GM12865 (cell line): ENCODE data around the gene MDN1.
"Not testable (repeated sequence)": the region's sequence is repeated elsewhere in the genome, so short reads cannot be mapped to it uniquely, and the experiment has no call there.

ENCODE experiments used
- DNase-seq: peaks from one replicate; pipeline ENCODE4 v3.0.0; 2010; ENCODE audit warnings: low read depth
- H3K4me3 ChIP-seq: 2 replicates; pipeline ENCODE4 v1.5.1; 2011; ENCODE audit warnings: mild to moderate bottlenecking, low read depth, low read length, control low read depth
- TF ChIP-seq, protein P1 (sequence below): IDR thresholded peaks from 2 replicates; pipeline ENCODE4 v1.5.1; 2011; ENCODE audit warnings: low read length, control low read depth, low read depth, inconsistent platforms; ENCODE audit not compliant: insufficient read depth; ENCODE audit errors: missing control alignments

Gene MDN1

DNA sequence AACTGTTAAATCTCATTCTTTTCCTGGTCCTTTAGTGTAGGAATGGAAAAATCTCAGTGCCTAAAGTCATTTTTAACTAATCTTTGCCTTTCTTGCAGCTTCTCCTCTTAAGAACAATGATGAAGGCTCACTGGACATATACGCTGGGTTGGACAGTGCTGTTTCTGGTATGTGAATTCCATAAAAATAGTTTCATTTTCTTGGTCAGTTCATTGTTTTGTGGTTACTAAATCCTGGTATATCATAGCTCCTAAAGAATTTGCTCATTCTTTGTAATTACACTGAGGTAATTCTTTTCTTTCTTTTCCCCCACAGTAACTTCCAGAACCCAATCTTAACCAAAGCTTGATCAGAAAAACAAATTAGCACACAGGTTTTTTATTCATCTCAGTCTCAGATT is 33.5 kb upstream of the MDN1 start:
- TF ChIP-seq, protein P1, sequence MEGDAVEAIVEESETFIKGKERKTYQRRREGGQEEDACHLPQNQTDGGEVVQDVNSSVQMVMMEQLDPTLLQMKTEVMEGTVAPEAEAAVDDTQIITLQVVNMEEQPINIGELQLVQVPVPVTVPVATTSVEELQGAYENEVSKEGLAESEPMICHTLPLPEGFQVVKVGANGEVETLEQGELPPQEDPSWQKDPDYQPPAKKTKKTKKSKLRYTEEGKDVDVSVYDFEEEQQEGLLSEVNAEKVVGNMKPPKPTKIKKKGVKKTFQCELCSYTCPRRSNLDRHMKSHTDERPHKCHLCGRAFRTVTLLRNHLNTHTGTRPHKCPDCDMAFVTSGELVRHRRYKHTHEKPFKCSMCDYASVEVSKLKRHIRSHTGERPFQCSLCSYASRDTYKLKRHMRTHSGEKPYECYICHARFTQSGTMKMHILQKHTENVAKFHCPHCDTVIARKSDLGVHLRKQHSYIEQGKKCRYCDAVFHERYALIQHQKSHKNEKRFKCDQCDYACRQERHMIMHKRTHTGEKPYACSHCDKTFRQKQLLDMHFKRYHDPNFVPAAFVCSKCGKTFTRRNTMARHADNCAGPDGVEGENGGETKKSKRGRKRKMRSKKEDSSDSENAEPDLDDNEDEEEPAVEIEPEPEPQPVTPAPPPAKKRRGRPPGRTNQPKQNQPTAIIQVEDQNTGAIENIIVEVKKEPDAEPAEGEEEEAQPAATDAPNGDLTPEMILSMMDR, result no peak
- H3K4me3 ChIP-seq, result no peak overlapping the region
- DNase-seq, result no peak

DNA sequence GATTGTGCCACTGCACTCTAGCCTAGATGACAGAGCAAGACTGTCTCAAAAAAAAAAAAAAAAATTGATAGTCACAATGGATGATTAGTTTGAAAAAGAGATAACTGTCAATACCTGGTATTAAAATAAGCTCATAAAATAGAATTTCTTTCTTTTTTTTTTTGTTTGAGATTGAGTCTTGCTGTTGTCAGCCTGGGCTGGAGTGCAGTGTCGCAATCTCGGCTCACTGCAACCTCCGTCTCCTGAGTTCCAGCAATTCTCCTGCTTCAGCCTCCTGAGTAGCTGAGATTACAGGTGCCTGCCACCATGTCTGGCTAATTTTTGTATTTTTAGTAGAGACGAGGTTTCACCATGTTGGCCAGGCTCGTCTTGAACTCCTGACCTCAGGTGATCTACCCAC is 27.9 kb upstream of the MDN1 start:
- DNase-seq, H3K4me3 ChIP-seq: not testable (repeated sequence)

DNA sequence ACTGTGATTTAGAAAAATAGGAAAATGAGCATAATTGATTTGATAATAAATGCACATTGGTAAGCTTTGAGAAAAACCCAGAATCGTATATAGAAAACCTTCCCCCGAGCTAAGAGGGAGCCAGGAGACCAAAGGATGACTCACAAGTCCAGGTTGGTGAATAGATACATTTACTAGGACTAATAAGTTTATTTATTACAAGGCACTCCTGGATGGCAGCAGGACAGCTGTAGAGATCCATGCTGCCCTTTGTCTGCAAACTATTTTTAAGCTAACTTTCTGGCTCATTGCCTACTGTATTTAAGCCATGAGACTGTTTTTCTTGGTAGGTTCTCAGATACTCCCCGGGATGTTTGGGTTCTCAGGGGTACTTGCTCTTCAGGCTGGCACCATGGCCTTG is 23.5 kb upstream of the MDN1 start:
- no peak for DNase-seq
- H3K4me3 ChIP-seq, result no peak overlapping the region
- TF ChIP-seq, protein P1, result no peak

DNA sequence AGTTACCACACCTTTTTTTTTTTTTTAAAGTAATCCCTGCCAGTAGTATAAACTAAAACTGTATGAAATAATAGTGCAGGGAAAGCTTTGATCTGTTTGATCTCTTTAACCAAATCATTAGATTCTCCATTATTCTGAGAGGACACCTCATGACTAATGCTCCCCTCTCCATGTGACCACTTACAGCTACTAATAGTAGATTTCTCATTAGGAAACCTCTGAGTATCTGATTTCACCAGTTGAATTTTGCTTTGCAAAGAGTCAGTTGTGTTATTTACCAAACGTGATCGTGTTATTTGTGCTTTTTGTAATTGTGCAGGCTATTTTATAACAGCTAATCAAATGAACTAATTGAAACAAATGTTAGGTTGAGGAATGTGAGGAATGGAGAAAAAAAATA is 22.6 kb upstream of the MDN1 start:
- TF ChIP-seq, protein P1, result no peak
- H3K4me3 ChIP-seq, result no peak overlapping the region
- no peak for DNase-seq

DNA sequence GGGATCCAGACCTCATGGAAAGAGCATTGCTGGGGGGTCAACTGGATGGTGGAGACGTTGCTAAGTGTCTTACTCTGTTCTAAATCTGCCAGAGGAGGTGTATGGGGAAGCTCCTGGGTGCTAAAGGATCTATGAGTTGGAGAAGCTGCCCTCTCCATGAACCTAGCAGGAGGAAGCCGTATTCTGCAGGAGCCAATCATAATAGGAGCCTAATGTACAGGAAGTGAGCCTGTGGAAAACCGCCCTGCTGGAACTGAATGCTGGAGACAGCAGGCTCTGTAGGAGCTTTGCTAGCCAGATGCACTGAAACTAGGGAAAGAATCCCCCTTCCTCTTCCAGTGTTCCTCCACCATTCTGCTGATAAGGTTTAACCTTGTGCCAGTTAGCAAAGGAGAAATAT is 20.9 kb upstream of the MDN1 start:
- TF ChIP-seq, protein P1, result no peak
- no peak for DNase-seq
- H3K4me3 ChIP-seq, result no peak overlapping the region

GRCh38 chr6:89836639-89837222 is 17.1 kb upstream of the MDN1 start:
- peak; percentile 43 for DNase-seq
- TF ChIP-seq, protein P1, result no peak
- H3K4me3 ChIP-seq, result no peak overlapping the region

DNA sequence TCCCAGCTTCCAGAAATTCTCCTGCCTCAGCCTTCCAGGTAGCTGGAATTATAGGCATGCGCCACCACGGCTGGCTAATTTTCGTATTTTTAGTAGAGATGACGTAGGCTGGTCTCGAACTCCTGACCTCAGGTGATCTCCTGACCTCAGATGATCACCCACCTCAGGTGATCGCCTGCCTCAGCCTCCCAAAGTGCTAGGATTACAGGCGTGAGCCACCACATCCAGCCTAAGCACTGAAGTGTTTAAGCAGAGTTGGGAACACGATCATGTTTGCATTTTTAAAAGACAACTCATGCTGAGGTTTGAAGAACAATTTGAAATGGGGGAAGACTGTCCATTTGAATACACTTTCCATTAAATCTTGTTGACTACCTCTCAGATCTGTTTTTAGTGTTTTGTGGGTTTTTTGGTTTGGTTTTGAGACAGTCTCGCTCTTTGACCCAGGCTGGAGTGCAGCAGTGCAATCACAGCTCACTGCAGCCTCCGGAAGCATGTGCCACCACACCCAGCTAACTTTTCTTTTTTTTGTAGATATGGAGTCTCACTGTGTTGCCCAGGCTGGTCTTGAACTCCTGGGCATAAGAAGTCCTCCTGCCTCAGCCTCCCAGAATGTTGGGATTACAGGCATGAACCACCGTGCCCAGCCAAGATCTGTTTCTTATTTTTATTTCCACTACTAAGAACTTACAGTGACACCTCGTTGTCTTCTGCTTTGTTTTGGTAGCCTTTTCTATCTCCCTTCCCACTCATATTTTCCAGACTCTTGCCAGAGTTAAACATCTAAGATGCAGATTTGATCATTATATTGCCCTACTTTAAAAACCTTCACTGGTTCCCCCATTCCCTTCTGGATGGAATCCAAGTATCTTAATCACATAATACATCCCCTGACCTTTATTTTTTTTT is 15.5 kb upstream of the MDN1 start:
- peak; percentile 91 for DNase-seq
- TF ChIP-seq, protein P1, result no peak
- peak overlapping the region; percentile 29 for H3K4me3 ChIP-seq
